Measurements from ENCODE around the gene DYNLRB1. TPM values are rescaled to one million over a fixed set of nuclear protein-coding genes. Genes with fewer than 3 reads are reported as not detected.

The DYNLRB1 gene
- total and polyA plus RNA-seq, 9 of the 15 experiments (the other 6 are each of a cell fraction or from before 2014, with no cell fraction given): 48.7 to 358 (median 121) TPM

GRCh38 chr20:34558320-34559218 lies 42.3 kb downstream of the DYNLRB1 start, which contains the start of gene MAP1LC3A (continued):
- TF ChIP-seq, protein P1, sequence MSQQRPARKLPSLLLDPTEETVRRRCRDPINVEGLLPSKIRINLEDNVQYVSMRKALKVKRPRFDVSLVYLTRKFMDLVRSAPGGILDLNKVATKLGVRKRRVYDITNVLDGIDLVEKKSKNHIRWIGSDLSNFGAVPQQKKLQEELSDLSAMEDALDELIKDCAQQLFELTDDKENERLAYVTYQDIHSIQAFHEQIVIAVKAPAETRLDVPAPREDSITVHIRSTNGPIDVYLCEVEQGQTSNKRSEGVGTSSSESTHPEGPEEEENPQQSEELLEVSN (IDR thresholded peaks at IDR 0.05; ENCODE audit: borderline replicate concordance in 1 of 2, extremely low read depth in 1 of 2, insufficient read depth in 1 of 2, insufficient read length in 1 of 2, low read depth in 1 of 2, low read length in 1 of 2, poor library complexity in 1 of 2, severe bottlenecking in 1 of 2): peak in 1 of 2 experiments; percentile 35
- TF ChIP-seq, protein P2, sequence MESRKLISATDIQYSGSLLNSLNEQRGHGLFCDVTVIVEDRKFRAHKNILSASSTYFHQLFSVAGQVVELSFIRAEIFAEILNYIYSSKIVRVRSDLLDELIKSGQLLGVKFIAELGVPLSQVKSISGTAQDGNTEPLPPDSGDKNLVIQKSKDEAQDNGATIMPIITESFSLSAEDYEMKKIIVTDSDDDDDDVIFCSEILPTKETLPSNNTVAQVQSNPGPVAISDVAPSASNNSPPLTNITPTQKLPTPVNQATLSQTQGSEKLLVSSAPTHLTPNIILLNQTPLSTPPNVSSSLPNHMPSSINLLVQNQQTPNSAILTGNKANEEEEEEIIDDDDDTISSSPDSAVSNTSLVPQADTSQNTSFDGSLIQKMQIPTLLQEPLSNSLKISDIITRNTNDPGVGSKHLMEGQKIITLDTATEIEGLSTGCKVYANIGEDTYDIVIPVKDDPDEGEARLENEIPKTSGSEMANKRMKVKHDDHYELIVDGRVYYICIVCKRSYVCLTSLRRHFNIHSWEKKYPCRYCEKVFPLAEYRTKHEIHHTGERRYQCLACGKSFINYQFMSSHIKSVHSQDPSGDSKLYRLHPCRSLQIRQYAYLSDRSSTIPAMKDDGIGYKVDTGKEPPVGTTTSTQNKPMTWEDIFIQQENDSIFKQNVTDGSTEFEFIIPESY (CRISPR knock-in tag; IDR thresholded peaks at IDR 0.05): peak; percentile 62; the same call in 1 of the 2 replicates
- no peak for TF ChIP-seq PRPF4 (IDR thresholded peaks at IDR 0.05; ENCODE audit: insufficient read depth, low read depth, low read length, poor library complexity, severe bottlenecking)

Measured in K562 (cell line).